Bronchial epithelial cell (primary cell): ENCODE data around the gene TJP1. TPM values are rescaled to one million over a fixed set of nuclear protein-coding genes. Genes with fewer than 3 reads are reported as not detected.

Experiments
- DNase-seq: peaks from one replicate; pipeline ENCODE4 v3.0.0-alpha.2; 2010; ENCODE audit warnings: low read depth
- FAIRE-seq: peaks from 2 replicates; lab custom pipeline; 2011; peaks lifted over from hg19 to GRCh38; lab: Jason Lieb, UNC
- H3K27me3 ChIP-seq: 2 replicates; pipeline ENCODE4 v1.5.1; 2011; ENCODE audit warnings: low read length; ENCODE audit not compliant: control insufficient read depth, insufficient read depth
- H3K36me3 ChIP-seq: 2 replicates; pipeline ENCODE4 v1.5.1; 2011; ENCODE audit warnings: low read length; ENCODE audit not compliant: control insufficient read depth, insufficient read depth
- H3K4me3 ChIP-seq: 2 replicates; pipeline ENCODE4 v1.5.1; 2011; ENCODE audit warnings: mild to moderate bottlenecking, low read depth, low read length, control low read depth
- total RNA-seq: library from RNA; depleted of rRNA; stranded (reverse); fragments of >200 nt; gene quantifications from 2 replicates; pipeline ENCODE4 v1.2.1, GENCODE V29; 2014
- TF ChIP-seq, protein P1 (sequence below): IDR thresholded peaks from 2 replicates; pipeline ENCODE4 v1.5.1; 2011; ENCODE audit warnings: mild to moderate bottlenecking, moderate library complexity, low read length, control low read depth, inconsistent platforms; ENCODE audit not compliant: insufficient read depth, severe bottlenecking

Gene TJP1
- total RNA-seq, 1 donor from 2014 or later: 62.9 TPM

DNA sequence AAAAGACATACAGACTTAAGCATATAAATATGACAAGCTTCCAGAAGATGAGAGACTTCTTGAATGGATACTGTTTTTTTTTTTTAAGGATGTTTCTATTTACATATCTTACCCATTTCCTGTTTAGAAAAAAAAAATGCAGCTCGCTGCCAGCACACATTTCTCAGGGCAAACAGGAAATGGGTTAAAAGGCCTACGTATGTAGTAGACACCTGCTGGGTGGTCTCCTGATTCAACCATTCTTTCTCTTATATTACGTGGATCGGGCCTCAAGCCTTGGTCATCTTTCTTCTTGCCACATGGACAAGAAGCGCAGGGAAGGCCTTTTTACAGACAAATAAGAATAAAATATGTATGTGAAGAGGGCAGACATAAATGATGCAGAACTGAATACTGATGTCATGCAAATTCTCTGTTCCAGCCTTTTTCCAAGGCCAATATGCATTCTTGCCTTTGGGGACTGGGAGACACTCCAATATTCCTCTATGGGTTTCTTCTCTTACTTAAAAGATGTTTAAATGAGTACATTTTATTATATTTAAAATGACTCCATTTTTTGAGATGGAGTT lies 35.0 kb upstream of the TJP1 start:
- DNase-seq: peak; percentile 53
- no peak for FAIRE-seq
- TF ChIP-seq, protein P1, sequence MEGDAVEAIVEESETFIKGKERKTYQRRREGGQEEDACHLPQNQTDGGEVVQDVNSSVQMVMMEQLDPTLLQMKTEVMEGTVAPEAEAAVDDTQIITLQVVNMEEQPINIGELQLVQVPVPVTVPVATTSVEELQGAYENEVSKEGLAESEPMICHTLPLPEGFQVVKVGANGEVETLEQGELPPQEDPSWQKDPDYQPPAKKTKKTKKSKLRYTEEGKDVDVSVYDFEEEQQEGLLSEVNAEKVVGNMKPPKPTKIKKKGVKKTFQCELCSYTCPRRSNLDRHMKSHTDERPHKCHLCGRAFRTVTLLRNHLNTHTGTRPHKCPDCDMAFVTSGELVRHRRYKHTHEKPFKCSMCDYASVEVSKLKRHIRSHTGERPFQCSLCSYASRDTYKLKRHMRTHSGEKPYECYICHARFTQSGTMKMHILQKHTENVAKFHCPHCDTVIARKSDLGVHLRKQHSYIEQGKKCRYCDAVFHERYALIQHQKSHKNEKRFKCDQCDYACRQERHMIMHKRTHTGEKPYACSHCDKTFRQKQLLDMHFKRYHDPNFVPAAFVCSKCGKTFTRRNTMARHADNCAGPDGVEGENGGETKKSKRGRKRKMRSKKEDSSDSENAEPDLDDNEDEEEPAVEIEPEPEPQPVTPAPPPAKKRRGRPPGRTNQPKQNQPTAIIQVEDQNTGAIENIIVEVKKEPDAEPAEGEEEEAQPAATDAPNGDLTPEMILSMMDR: no peak
- Histone ChIP-seq H3K27me3 (no peaks in the 10 kb centered on the region), H3K36me3 (no peaks in the 10 kb centered on the region), H3K4me3 (no peak overlapping the region)

DNA sequence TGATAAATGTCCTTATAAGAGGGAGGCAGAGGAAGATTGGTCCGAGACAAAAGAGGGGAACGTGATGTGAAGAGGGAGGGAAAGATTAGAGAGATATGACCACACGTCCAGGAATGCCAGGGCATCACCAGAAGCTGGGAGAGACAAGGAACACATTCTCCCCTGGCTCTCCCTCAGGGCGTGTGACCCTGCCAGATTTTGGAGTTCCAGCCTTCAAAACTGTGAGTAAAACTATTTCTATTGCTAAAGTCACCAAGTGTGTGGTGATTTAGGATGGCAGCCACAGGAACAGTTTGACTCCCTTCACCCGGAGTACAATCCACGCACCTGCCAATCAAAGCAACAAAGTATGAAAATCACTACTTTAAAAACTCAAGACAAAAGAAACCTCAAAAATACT lies 32.1 kb upstream of the TJP1 start:
- H3K36me3 ChIP-seq: no peaks in the 10 kb centered on the region
- TF ChIP-seq, protein P1: no peak
- no peak overlapping the region for H3K4me3 ChIP-seq
- no peaks in the 10 kb centered on the region for H3K27me3 ChIP-seq
- no peak for DNase-seq
- FAIRE-seq: peak; percentile 23

DNA sequence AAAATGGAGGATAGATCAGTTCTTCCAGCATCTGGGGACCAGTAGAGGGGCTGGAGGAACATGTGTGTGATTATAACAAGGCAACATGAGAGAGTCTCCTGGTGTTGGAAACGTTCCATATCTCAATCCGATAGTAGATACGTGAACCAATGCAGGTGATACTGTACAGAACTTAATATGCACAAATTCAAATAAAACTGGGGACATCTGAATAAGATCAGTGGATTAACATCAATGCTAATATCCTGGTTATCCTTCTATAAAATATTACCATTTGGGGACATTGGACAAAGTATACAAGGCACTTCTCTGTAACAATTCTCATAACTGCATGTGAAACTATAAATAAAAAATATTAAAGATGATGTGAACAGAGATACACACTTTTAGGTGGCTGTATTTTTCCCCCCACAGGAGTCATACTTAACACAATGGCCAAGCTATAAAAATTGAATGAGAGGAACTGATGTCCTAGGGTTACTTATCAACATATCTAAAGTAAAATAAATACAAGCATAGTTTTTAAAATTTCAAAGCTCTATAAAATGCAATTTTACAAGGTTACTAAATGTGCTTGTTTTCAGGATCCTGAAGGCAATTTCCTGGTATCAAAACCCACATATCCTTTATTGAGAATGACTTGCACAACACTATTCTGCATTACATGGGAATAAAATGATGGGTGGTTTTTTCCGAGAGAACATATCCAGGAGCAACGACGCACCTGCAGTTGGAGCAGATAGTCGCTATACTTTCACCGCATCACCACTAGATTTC lies 31.1 kb upstream of the TJP1 start:
- TF ChIP-seq, protein P1: no peak
- no peaks in the 10 kb centered on the region for H3K27me3 ChIP-seq
- FAIRE-seq (no peak), DNase-seq (no peak)
- H3K4me3 ChIP-seq: no peak overlapping the region
- H3K36me3 ChIP-seq: no peaks in the 10 kb centered on the region

DNA sequence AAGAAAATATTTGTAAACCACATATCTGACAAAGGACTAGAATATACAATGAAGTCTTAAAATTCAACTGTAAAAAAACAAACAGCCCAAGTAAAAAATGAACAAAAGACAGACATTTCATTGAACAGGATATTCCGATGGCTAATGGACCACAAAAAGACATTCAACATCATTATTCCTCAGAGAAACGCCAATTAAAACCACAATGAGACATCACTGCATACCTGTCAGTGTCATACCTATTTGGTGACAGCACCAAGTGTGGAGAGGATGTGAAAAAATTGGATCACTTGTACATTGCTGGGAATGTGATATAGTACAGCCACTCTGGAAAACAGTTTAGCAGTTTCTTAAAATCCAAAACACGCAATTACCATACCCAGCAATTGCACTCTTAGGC lies 29.9 kb upstream of the TJP1 start:
- Histone ChIP-seq H3K27me3 (no peaks in the 10 kb centered on the region), H3K4me3 (no peak overlapping the region), H3K36me3 (no peaks in the 10 kb centered on the region)
- FAIRE-seq: no peak
- peak; percentile 33 for DNase-seq
- TF ChIP-seq, protein P1: no peak

DNA sequence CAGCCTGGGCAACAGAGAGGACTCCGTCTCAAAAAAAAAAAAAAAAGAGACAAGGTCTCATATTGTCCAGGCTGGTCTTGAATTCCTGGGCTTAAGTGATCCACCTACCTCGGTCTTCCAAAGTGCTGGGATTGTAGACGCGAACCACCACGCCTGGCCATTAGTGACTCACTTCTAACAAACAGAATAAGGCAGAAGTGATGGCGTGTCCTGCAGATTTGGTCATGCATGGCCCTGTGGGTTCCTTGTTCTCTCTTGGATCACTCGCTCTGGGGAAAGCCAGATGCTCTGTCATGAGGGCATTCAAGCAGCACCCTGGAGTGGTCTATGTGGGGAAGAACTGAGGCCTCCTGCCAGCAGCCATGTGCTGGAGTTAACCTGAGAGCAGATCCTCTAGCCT lies 27.4 kb upstream of the TJP1 start:
- peak; percentile 98 for FAIRE-seq
- peak; percentile 88 for DNase-seq
- Histone ChIP-seq H3K4me3 (no peak overlapping the region), H3K36me3 (no peaks in the 10 kb centered on the region), H3K27me3 (no peaks in the 10 kb centered on the region)
- TF ChIP-seq, protein P1: no peak
